Lower leg skin (tissue), 4 donors: ENCODE data around the gene KSR2. TPM values are rescaled to one million over a fixed set of nuclear protein-coding genes. Genes with fewer than 3 reads are reported as not detected.
A peak's percentile ranks its signal among the peaks of the same experiment; 100 is the strongest.

Source experiments
- DNase-seq, 2 donors: peaks; one replicate each; pipeline ENCODE4 v3.0.0-alpha.2; 2019; ENCODE audit warnings: low spot score in 2 of 2
- H3K4me3 ChIP-seq: fragments of 200-600 bp; sonication (generic); 2 replicates; pipeline ENCODE4 v1.5.1; 2017; ENCODE audit warnings: mild to moderate bottlenecking, low read depth; ENCODE audit not compliant: poor library complexity, severe bottlenecking
- POLR2A ChIP-seq, 2 donors: fragments of 450-650 bp; IDR thresholded peaks; one replicate each; pipeline ENCODE4 v1.6.1; 2016 to 2017; ENCODE audit warnings: antibody characterized with exemption in 2 of 2, mild to moderate bottlenecking in 1 of 2, moderate library complexity in 1 of 2
- WGBS, 2 donors: methylation state at CpG; one replicate each; pipeline ENCODE4 v1.1.5; 2018; 5-methylcytosine and 5-hydroxymethylcytosine counted together
- intact Hi-C: fragments of 100-400 bp; cut with DNase I; formaldehyde crosslinking; loops from one replicate; pipeline ENCODE4 v1.15.0; 2023; ENCODE audit warnings: low total_unique reads
- total RNA-seq, 4 donors: library from RNA; depleted of rRNA; stranded (reverse); fragments of >200 nt; gene quantifications; one replicate each; pipeline ENCODE4 v1.1.0, GENCODE V29; 2016
- TF ChIP-seq, protein P1 (sequence below), 3 donors: fragments of 450-650 bp; IDR thresholded peaks; one replicate each; pipeline ENCODE4 v1.5.1; 2016; ENCODE audit warnings: antibody characterized with exemption in 3 of 3, mild to moderate bottlenecking in 3 of 3, moderate library complexity in 2 of 3

Gene KSR2
- total RNA-seq, 4 donors from 2014 or later = 0.17 to 0.84 (median 0.35) TPM

DNA sequence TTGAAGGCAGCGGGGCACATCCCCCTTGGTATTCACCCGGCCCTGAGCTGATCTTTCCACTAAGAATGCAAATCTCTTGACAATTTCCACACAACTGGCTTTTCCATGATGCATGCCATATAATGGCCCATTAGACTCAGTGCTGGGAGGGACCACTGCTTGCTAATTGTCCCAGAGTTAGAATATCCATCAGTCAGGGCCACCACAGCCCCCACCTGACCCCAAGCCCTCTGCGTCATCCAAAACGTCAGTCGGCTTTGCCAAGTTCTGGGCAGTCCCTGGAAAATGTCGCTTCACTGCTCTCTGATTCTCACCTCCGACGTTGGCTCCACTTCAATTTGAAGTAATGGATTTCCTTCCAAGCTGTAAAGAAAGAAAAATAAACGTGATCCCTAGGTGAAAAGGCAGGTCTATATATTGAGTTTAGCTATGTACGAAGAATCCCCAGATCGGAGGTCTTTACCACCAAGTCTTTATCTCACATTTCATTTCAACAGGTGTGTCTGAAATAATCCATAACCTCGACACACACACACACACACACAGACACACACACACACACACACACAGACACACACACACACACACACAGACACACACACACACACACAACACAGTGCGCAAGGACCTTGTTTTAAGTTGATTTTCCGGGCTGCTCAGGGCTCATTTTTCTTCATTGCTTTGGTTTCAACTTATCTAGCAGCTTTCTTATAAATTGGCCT lies 441.9 kb downstream of the KSR2 start:
- TF ChIP-seq, protein P1, sequence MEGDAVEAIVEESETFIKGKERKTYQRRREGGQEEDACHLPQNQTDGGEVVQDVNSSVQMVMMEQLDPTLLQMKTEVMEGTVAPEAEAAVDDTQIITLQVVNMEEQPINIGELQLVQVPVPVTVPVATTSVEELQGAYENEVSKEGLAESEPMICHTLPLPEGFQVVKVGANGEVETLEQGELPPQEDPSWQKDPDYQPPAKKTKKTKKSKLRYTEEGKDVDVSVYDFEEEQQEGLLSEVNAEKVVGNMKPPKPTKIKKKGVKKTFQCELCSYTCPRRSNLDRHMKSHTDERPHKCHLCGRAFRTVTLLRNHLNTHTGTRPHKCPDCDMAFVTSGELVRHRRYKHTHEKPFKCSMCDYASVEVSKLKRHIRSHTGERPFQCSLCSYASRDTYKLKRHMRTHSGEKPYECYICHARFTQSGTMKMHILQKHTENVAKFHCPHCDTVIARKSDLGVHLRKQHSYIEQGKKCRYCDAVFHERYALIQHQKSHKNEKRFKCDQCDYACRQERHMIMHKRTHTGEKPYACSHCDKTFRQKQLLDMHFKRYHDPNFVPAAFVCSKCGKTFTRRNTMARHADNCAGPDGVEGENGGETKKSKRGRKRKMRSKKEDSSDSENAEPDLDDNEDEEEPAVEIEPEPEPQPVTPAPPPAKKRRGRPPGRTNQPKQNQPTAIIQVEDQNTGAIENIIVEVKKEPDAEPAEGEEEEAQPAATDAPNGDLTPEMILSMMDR (IDR thresholded peaks at IDR 0.05) = no peak
- no peak for TF ChIP-seq POLR2A (IDR thresholded peaks at IDR 0.05)
- 68 to 76% methylated on average over 14 of the region's 14 CpGs for WGBS, 2 donors
- no peak for DNase-seq
- intact Hi-C loops = no loop called here
- H3K4me3 ChIP-seq = no peak overlapping the region

DNA sequence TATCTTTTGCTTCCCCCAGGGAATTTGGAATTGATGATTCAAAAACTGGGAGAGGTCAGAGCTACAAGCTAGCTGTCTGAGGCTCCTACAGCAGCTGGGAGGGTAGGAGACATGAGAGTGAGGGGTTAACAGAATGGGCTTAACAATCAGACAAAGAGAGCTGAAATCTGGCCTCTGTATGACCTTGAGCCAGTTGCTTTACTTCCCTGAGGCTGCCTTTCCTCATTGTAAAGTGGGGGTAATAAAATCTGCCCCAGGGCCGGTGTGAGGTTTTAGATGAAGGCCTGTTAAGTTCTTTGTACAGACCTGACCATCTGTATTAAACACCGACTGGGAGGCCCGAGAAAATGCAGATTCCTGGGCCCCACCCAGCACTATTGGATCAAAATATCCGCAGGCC lies 443.0 kb downstream of the KSR2 start:
- WGBS, 2 donors = 47 to 54% methylated on average over 4 of the region's 4 CpGs
- TF ChIP-seq, protein P1 (IDR thresholded peaks at IDR 0.05) = no peak
- no peak for TF ChIP-seq POLR2A (IDR thresholded peaks at IDR 0.05)
- no peak overlapping the region for H3K4me3 ChIP-seq
- DNase-seq = no peak
- intact Hi-C loops = no loop called here

DNA sequence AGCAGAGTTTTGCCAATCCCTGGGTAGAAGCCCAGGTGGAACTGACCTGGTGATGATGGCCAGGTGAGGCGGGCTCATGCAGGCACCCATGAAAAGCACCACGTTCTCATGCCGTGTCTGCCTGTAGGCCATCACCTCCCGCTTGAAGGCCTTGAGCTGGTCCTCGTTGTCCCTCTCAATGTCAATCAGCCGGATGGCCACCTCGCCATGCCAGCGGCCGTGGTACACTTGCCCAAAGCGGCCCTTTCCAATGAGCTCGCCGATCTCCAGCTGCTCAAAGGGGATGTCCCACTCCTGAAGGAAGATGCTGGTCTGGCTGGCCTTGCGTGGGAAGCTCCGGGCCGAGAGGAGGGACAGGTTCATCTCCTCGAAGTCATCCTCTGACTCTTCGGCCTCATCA lies 444.0 kb downstream of the KSR2 start:
- intact Hi-C loops = no loop called here
- peak in 1 of 2 donors; percentile 57 for DNase-seq
- no peak for TF ChIP-seq POLR2A (IDR thresholded peaks at IDR 0.05)
- TF ChIP-seq, protein P1 (IDR thresholded peaks at IDR 0.05) = no peak
- WGBS, 2 donors = 87 to 90% methylated on average over 17 of the region's 17 CpGs
- no peak overlapping the region for H3K4me3 ChIP-seq

DNA sequence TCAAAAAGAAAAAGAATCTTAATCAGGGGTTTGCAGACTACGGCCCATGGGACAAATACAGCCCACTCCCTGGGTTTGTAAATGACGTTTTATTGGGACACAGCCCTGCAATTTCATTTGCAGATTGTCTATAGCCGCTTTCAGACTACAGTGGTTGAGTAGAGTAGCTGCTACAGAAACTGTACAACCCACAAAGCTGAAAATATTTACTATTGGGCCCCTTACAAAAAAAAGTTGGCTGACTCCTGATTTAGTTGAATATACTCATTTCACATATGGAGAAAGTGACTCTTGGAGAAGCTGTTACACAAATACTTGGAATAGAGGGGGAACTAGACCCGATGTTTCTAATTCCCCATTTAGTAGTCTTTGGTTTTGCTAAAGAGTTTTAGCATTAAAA lies 444.8 kb downstream of the KSR2 start:
- H3K4me3 ChIP-seq = no peak overlapping the region
- intact Hi-C loops = no loop called here
- TF ChIP-seq, protein P1 (IDR thresholded peaks at IDR 0.05) = no peak
- no peak for TF ChIP-seq POLR2A (IDR thresholded peaks at IDR 0.05)
- DNase-seq = no peak
- 80 to 81% methylated on average over 4 of the region's 4 CpGs for WGBS, 2 donors

DNA sequence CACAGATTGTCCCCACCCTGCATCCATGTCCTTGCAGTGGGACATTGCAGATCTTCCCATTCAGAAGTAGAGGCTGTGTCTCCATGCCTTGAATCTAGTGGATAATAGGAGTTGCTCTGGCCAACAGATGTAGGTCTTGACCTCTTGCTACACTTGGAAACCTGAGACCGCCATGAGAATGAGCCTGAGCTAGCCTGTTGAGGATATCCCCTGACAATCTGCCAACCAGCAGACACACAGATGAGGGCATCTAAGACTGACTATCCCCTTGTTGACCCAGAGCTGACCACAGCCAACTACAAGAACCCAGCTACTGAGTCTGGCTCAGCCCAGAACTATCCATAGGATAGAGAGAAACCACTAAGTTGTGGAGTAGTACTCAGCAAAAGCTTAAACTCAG lies 446.2 kb downstream of the KSR2 start:
- intact Hi-C loops = no loop called here
- WGBS, 2 donors = 90 to 100% methylated on average over 1 of the region's 1 CpG

More for the DNA sequence above, 446.2 kb downstream of the KSR2 start:
- peak in 1 of 2 donors; percentile 52 for DNase-seq
- no peak overlapping the region for H3K4me3 ChIP-seq
- no peak for TF ChIP-seq POLR2A (IDR thresholded peaks at IDR 0.05)
- TF ChIP-seq, protein P1 (IDR thresholded peaks at IDR 0.05) = no peak
